HepG2 (cell line): ENCODE measurements around the gene MOCS1. TPM values are rescaled to one million over a fixed set of nuclear protein-coding genes. Genes with fewer than 3 reads are reported as not detected.

Experiments used
- ATAC-seq: fragments of 200-7000 bp; cut with Tn5 transposase; 3 replicates; pipeline ENCODE4 v1.9.1; 2020; ENCODE audit warnings: mild to moderate bottlenecking, moderate library complexity
- BruUV-seq: library from RNA; stranded (reverse); fragments of 400-500 nt; replicated peaks from 2 replicates; lab custom pipeline; 2021; lab: Mats Ljungman, UMichigan
- CTCF ChIA-PET: fragments of 300-600 bp; formaldehyde crosslinking; extraction: SDS; loops from one replicate; lab custom pipeline; 2021; ENCODE audit warnings: low total read pairs, inconsistent platforms, low intra/inter-chr PET ratio; lab: Yijun Ruan, JAX
- POLR2A ChIA-PET: fragments of 350-600 bp; sonication (Branson Sonifier 250); formaldehyde crosslinking; loops from one replicate; lab custom pipeline; 2020; ENCODE audit warnings: antibody characterized with exemption, inconsistent platforms; lab: Yijun Ruan, JAX
- DNase-seq: peaks from one replicate; pipeline ENCODE4 v3.0.0-alpha.2; 2015; ENCODE audit warnings: low spot score
- FAIRE-seq: peaks from 3 replicates; lab custom pipeline; 2011; peaks lifted over from hg19 to GRCh38; lab: Jason Lieb, UNC
- H2AFZ ChIP-seq: one replicate; pipeline ENCODE4 v1.6.1; 2011; ENCODE audit warnings: low read length, inconsistent platforms
- H3K27ac ChIP-seq: fragments of 300-600 bp; 3 replicates; pipeline ENCODE4 v1.8.0; 2011; ENCODE audit warnings: mixed run types, mild to moderate bottlenecking, mixed read lengths, low read length, inconsistent platforms; ENCODE audit not compliant: insufficient read depth; ENCODE audit errors: extremely low read length
- H3K27me3 ChIP-seq, 2 experiments: fragments of 200-600 bp in 1 of 2; 2 replicates in 1 of 2; 3 replicates in 1 of 2; pipeline versions ENCODE4 v1.6.0 to v1.8.0; 2011; ENCODE audit warnings: low read length in 2 of 2, mild to moderate bottlenecking in 2 of 2, moderate library complexity in 2 of 2, inconsistent platforms in 1 of 2; ENCODE audit not compliant: insufficient read depth in 2 of 2, control insufficient read depth in 1 of 2
- H3K36me3 ChIP-seq, 2 experiments: fragments of 200-600 bp in 1 of 2; replicated peaks in 1 of 2; 2 replicates in 1 of 2; 3 replicates in 1 of 2; pipeline versions ENCODE4 v1.5.1 to v1.8.0; 2011; ENCODE audit warnings: low read length in 2 of 2, inconsistent platforms in 1 of 2; ENCODE audit not compliant: insufficient read depth in 2 of 2, control insufficient read depth in 1 of 2
- H3K4me1 ChIP-seq: 2 replicates; pipeline ENCODE4 v1.5.1; 2012; ENCODE audit warnings: low read length, inconsistent platforms; ENCODE audit not compliant: insufficient read depth
- H3K4me2 ChIP-seq: 2 replicates; pipeline ENCODE4 v1.6.0; 2011; ENCODE audit warnings: low read depth, low read length, inconsistent platforms
- H3K4me3 ChIP-seq, 3 experiments: fragments of 200-600 bp in 1 of 3; sonication (generic), shearing (Covaris generic) in 1 of 3; replicated peaks in 1 of 3; 2 replicates each; pipeline ENCODE4 v1.5.1; 2011 to 2016; ENCODE audit warnings: low read length in 3 of 3, inconsistent platforms in 2 of 3, low read depth in 2 of 3, mild to moderate bottlenecking in 2 of 3, control low read depth in 1 of 3, mixed read lengths in 1 of 3; ENCODE audit not compliant: insufficient read depth in 1 of 3
- H3K79me2 ChIP-seq: one replicate; pipeline ENCODE4 v1.6.1; 2011; ENCODE audit warnings: low read length, inconsistent platforms; ENCODE audit not compliant: insufficient read depth
- H3K9ac ChIP-seq: 2 replicates; pipeline ENCODE4 v1.6.0; 2011; ENCODE audit warnings: mild to moderate bottlenecking, low read depth, low read length, inconsistent platforms; ENCODE audit not compliant: insufficient read depth
- H3K9me3 ChIP-seq: 2 replicates; pipeline ENCODE4 v1.5.1; 2012; ENCODE audit warnings: mild to moderate bottlenecking, low read length
- H4K20me1 ChIP-seq: 2 replicates; pipeline ENCODE4 v1.6.0; 2011; ENCODE audit warnings: inconsistent platforms, mild to moderate bottlenecking, low read length, moderate library complexity; ENCODE audit not compliant: insufficient read depth
- CTCF ChIP-seq: sonication (generic); formaldehyde crosslinking; IDR thresholded peaks from 2 replicates; pipeline ENCODE4 v1.5.0; 2020; ENCODE audit warnings: mild to moderate bottlenecking, missing genetic modification reagents, moderate library complexity
- DBP ChIP-seq: sonication (generic); formaldehyde crosslinking; IDR thresholded peaks from 2 replicates; pipeline ENCODE4 v1.4.0; 2020; ENCODE audit warnings: missing genetic modification reagents; ENCODE audit errors: not compliant biosample characterization
- IRF2 ChIP-seq: IDR thresholded peaks from 2 replicates; pipeline ENCODE4 v1.6.1; 2018; ENCODE audit warnings: missing genetic modification reagents, missing compliant biosample characterization
- PAX8 ChIP-seq: sonication (generic); formaldehyde crosslinking; IDR thresholded peaks from 2 replicates; pipeline ENCODE4 v1.8.0; 2022; ENCODE audit warnings: mild to moderate bottlenecking, missing genetic modification reagents, borderline replicate concordance
- PCBP2 ChIP-seq: fragments of 200-400 bp; formaldehyde crosslinking; optimal IDR thresholded peaks from 2 replicates; pipeline ENCODE3; 2018; ENCODE audit warnings: low read length, low read depth; ENCODE audit not compliant: poor library complexity, severe bottlenecking
- PHB2 ChIP-seq: fragments of 450-650 bp; IDR thresholded peaks from 2 replicates; pipeline ENCODE4 v1.6.1; 2018; ENCODE audit not compliant: partially characterized antibody
- RAD21 ChIP-seq: fragments of 450-650 bp; formaldehyde crosslinking; IDR thresholded peaks from 2 replicates; pipeline ENCODE4 v1.5.0; 2020; ENCODE audit warnings: mild to moderate bottlenecking
- SIN3B ChIP-seq: fragments of 150-350 bp; IDR thresholded peaks from 2 replicates; pipeline ENCODE4 v1.6.1; 2014; ENCODE audit warnings: low read length
- SMC3 ChIP-seq: IDR thresholded peaks from 2 replicates; pipeline ENCODE4 v1.6.1; 2011; ENCODE audit warnings: low read length, improper control_type of control experiment
- SP4 ChIP-seq: sonication (generic); formaldehyde crosslinking; IDR thresholded peaks from 2 replicates; pipeline ENCODE4 v1.8.1; 2023; ENCODE audit warnings: mild to moderate bottlenecking, missing genetic modification reagents
- STAG1 ChIP-seq: sonication (generic); formaldehyde crosslinking; IDR thresholded peaks from 2 replicates; pipeline ENCODE4 v1.4.0; 2020; ENCODE audit warnings: missing genetic modification reagents
- TARDBP ChIP-seq: sonication (generic); formaldehyde crosslinking; IDR thresholded peaks from 2 replicates; pipeline ENCODE4 v1.8.0; 2022; ENCODE audit warnings: mild to moderate bottlenecking, missing genetic modification reagents
- XRCC5 ChIP-seq: fragments of 200-400 bp; formaldehyde crosslinking; optimal IDR thresholded peaks from 2 replicates; pipeline ENCODE3; 2017; ENCODE audit warnings: mild to moderate bottlenecking, low read length
- ZFP91 ChIP-seq: sonication (generic); formaldehyde crosslinking; IDR thresholded peaks from 2 replicates; pipeline ENCODE4 v1.9.0; 2022; ENCODE audit warnings: missing genetic modification reagents, mild to moderate bottlenecking, borderline replicate concordance
- ZNF430 ChIP-seq: sonication (generic); formaldehyde crosslinking; IDR thresholded peaks from 2 replicates; pipeline ENCODE4 v1.9.0; 2021; ENCODE audit warnings: mild to moderate bottlenecking, missing genetic modification reagents
- ZNF530 ChIP-seq: sonication (generic); formaldehyde crosslinking; IDR thresholded peaks from 2 replicates; pipeline ENCODE4 v1.5.0; 2020; ENCODE audit warnings: low read depth, mild to moderate bottlenecking, missing genetic modification reagents
- ZNF770 ChIP-seq: sonication (generic); formaldehyde crosslinking; IDR thresholded peaks from 2 replicates; pipeline ENCODE4 v1.5.0; 2020; ENCODE audit warnings: mild to moderate bottlenecking, missing genetic modification reagents
- WGBS: methylation state at CpG from one replicate; pipeline ENCODE4 v1.1.6; 2017; ENCODE audit warnings: low lambda C conversion rate; 5-methylcytosine and 5-hydroxymethylcytosine counted together
- in situ Hi-C: cut with HindIII; loops from 2 replicates; pipeline ENCODE4 v1.10.0; 2017; ENCODE audit warnings: low pct_unique_long_range_greater_than_20kb; ENCODE audit not compliant: extremely low pct_ligation_motif_present
- intact Hi-C: fragments of 100-400 bp; cut with micrococcal nuclease; formaldehyde crosslinking; loops from one replicate; pipeline ENCODE4 v1.10.0; 2022; ENCODE audit not compliant: unreplicated experiment
- polyA plus RNA-seq, 8 experiments: library from polyadenylated mRNA; depleted of rRNA in 3 of 8; stranded (reverse) in 7 of 8; unstranded in 1 of 8; fragments of >200 nt; fragmentation: Illumina TruSeq in 4 of 8; extraction: Trizol in 4 of 8; gene quantifications; 2 replicates each; pipeline versions ENCODE4 v1.2.1 to v1.2.3, GENCODE V29; 2011 to 2016; ENCODE audit warnings: low read depth in 4 of 8, missing spikeins in 1 of 8, mixed read lengths in 1 of 8; ENCODE audit not compliant: insufficient read depth in 1 of 8
- total RNA-seq, 5 experiments: library from RNA; depleted of rRNA; stranded (reverse); fragments of >200 nt; fragmentation: Illumina TruSeq; extraction: Trizol; gene quantifications; 2 replicates each; pipeline ENCODE4 v1.2.3, GENCODE V29; 2016; ENCODE audit warnings: low read depth in 1 of 5

Gene MOCS1
- total and polyA plus RNA-seq, 2 of the 13 experiments (the other 11 are each of a cell fraction or from before 2014, with no cell fraction given), result 5.3 to 11.7 TPM

GRCh38 chr6:39892490-39893129 is 41.7 kb downstream of the MOCS1 start:
- in situ Hi-C loops, result no loop called here
- intact Hi-C loops, result loop anchor here (1.0 kb wide), 4 partner anchors 27 to 544 kb away; no protein-coding TSS in a partner anchor
- ChIA-PET CTCF (interaction anchor here (1.2 to 2.4 kb wide), 5 partner anchors 25 to 545 kb away, joined by 5 to 28 read pairs (median 19); no protein-coding TSS in a partner anchor), POLR2A (no interaction called here)
- Histone ChIP-seq H4K20me1 (no peaks in the 10 kb centered on the region), H3K27me3 (no peaks in the 10 kb centered on the region), H3K9ac (no peak overlapping the region), H3K4me3 (no peak overlapping the region), H3K79me2 (no peaks in the 10 kb centered on the region), H3K4me2 (no peak overlapping the region), H3K36me3 (no peaks in the 10 kb centered on the region), H3K27ac (no peak overlapping the region), H2AFZ (no peak overlapping the region), H3K4me1 (peaks cover 7% of the 10 kb centered on the region), H3K9me3 (no peaks in the 10 kb centered on the region)
- DNase-seq (peak; percentile 50), FAIRE-seq (peak; percentile 73), ATAC-seq (peak; percentile 87)
- BruUV-seq, result no TSS peak
- TF ChIP-seq STAG1, result peak; percentile 95
- no peak for TF ChIP-seq PHB2
- no peak for TF ChIP-seq PAX8
- TF ChIP-seq CTCF (CRISPR knock-in tag), result peak; percentile 89
- peak; percentile 85 for TF ChIP-seq RAD21 (CRISPR knock-in tag)
- no peak for TF ChIP-seq ZNF430
- 0 out of 2 replicates have a peak, but pooled peaks have one; percentile 20 for TF ChIP-seq ZFP91
- TF ChIP-seq DBP (CRISPR knock-in tag), result no peak
- 0 out of 2 replicates have a peak, but pooled peaks have one; percentile 24 for TF ChIP-seq IRF2 (CRISPR knock-in tag)
- 0 out of 2 replicates have a peak, but pooled peaks have one; percentile 31 for TF ChIP-seq SIN3B
- peak; percentile 52 for TF ChIP-seq XRCC5
- TF ChIP-seq PCBP2, result no peak
- no peak for TF ChIP-seq ZNF530 (CRISPR knock-in tag)
- TF ChIP-seq SMC3, result peak; percentile 98
- peak; percentile 18; the same call in 1 of the 2 replicates for TF ChIP-seq SP4 (CRISPR knock-in tag)
- 0 out of 2 replicates have a peak, but pooled peaks have one; percentile 24 for TF ChIP-seq ZNF770 (CRISPR knock-in tag)
- TF ChIP-seq TARDBP (CRISPR knock-in tag), result 0 out of 2 replicates have a peak, but pooled peaks have one; percentile 23
- 8% methylated on average over 2 of the region's 2 CpGs for WGBS
